ENCODE data around the gene ACTN4. TPM values are rescaled to one million over a fixed set of nuclear protein-coding genes. Genes with fewer than 3 reads are reported as not detected.

ACTN4 gene
- total RNA-seq, 1 donor from 2014 or later: 921 TPM

DNA sequence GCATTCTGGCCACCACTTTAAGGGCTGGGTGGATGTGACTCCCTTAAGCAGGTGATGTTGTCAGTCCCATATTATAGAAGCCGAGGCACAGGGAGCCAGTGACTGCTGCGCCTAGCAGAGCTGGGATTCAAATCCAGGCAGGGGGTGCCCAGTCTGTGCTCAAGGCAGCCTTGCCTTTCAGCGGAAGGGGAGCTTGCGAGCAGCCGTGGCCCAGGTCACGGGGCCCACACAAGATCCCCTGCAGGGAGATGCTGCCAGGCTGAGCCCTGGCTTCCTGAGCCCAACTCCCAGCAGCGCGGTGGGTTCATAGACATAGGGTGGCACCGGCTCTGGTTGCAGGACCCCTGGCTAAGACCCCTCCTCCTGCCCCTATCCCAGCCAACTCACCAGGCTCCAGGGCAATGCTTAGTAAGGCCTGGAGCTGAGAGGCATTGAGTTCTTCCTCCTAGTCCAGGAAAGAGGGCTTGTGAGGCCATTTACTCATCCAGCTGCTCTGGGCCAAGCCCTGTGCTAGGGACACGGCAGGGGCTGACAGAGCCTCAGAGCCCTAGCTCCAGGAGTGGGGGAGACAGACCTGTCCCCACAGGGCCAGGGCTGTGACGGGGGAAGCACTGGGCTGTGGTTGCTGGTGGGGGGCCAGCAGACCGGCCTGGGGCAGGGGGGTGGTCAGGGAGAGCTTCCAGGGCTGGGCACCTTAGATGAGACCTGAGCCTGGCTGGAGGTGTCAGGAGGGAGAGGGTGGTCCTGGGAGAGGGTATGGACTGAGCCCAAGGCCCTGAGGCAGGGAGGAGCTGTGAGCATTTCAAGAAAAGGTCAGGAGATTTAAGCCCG, 87.2 kb downstream of the ACTN4 start:
- peak overlapping the region; percentile 53 for H3K4me3 Mint-ChIP-seq (ENCODE audit: unreplicated experiment)
- TF ChIP-seq, protein P1, sequence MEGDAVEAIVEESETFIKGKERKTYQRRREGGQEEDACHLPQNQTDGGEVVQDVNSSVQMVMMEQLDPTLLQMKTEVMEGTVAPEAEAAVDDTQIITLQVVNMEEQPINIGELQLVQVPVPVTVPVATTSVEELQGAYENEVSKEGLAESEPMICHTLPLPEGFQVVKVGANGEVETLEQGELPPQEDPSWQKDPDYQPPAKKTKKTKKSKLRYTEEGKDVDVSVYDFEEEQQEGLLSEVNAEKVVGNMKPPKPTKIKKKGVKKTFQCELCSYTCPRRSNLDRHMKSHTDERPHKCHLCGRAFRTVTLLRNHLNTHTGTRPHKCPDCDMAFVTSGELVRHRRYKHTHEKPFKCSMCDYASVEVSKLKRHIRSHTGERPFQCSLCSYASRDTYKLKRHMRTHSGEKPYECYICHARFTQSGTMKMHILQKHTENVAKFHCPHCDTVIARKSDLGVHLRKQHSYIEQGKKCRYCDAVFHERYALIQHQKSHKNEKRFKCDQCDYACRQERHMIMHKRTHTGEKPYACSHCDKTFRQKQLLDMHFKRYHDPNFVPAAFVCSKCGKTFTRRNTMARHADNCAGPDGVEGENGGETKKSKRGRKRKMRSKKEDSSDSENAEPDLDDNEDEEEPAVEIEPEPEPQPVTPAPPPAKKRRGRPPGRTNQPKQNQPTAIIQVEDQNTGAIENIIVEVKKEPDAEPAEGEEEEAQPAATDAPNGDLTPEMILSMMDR (IDR thresholded peaks at IDR 0.05): no peak
- peak overlapping the region; percentile 78 for H3K27ac Mint-ChIP-seq (ENCODE audit: unreplicated experiment)
- H3K27me3 Mint-ChIP-seq (ENCODE audit: low read depth): no peaks in the 10 kb centered on the region
- no peaks in the 10 kb centered on the region for H3K9me3 Mint-ChIP-seq (ENCODE audit: low read depth)
- H3K4me1 Mint-ChIP-seq (ENCODE audit: low read depth): peaks cover 44% of the 10 kb centered on the region
- peak; percentile 90 for DNase-seq (ENCODE audit: low spot score)
- peaks cover 20% of the 10 kb centered on the region for H3K36me3 Mint-ChIP-seq (ENCODE audit: low read depth)

DNA sequence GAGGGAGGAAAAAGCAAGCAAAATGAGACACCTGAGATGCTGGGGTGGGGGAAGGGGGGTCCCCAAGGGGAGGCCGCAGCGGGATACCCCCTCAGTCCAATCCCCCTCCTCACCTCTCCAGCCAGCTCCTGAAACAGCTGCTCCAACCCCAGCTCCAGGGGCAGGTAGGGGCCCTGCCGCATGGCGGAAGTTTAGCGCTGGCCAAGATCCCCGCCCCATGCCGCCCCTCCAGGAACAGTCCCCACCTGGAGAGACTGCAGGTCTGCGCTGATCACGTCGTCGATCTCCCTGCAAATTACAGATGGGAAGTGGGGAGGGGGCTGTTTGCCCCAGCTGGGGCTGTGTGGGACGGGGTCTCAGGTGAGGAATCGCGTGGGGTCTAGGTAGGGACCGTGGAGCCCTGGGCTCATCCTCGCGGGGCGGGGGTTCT, 87.8 kb downstream of the ACTN4 start:
- no peaks in the 10 kb centered on the region for H3K9me3 Mint-ChIP-seq (ENCODE audit: low read depth)
- peaks cover 44% of the 10 kb centered on the region for H3K4me1 Mint-ChIP-seq (ENCODE audit: low read depth)
- H3K36me3 Mint-ChIP-seq (ENCODE audit: low read depth): peaks cover 16% of the 10 kb centered on the region
- TF ChIP-seq, protein P1 (IDR thresholded peaks at IDR 0.05): no peak
- H3K4me3 Mint-ChIP-seq (ENCODE audit: unreplicated experiment): peak overlapping the region; percentile 53
- H3K27me3 Mint-ChIP-seq (ENCODE audit: low read depth): no peaks in the 10 kb centered on the region
- H3K27ac Mint-ChIP-seq (ENCODE audit: unreplicated experiment): peak overlapping the region; percentile 78
- peak; percentile 82 for DNase-seq (ENCODE audit: low spot score)

DNA sequence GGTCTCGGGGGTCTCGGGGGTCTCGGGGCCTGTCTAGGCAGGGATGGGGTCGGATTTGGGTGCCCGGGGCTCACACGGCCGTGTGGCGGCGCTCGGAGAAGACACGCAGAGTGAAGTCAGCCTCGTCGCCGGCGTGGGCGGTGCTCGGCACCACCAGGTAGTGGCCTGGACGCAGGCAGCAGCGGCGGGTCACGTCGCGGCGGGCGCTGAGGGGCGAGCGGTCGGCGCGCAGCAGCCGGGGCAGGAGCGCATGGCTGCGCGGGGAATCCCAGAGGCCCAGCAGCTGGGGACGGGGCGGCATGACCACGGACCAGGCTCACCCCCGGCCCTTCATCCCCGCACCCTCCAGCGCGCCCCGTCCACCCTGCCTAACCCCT, 88.6 kb downstream of the ACTN4 start:
- TF ChIP-seq, protein P1 (IDR thresholded peaks at IDR 0.05): no peak
- peaks cover 41% of the 10 kb centered on the region for H3K4me1 Mint-ChIP-seq (ENCODE audit: low read depth)
- H3K27ac Mint-ChIP-seq (ENCODE audit: unreplicated experiment): no peak overlapping the region
- H3K9me3 Mint-ChIP-seq (ENCODE audit: low read depth): no peaks in the 10 kb centered on the region
- peak overlapping the region; percentile 44 for H3K4me3 Mint-ChIP-seq (ENCODE audit: unreplicated experiment)
- peak; percentile 90 for DNase-seq (ENCODE audit: low spot score)
- no peaks in the 10 kb centered on the region for H3K27me3 Mint-ChIP-seq (ENCODE audit: low read depth)
- peaks cover 11% of the 10 kb centered on the region for H3K36me3 Mint-ChIP-seq (ENCODE audit: low read depth)

DNA sequence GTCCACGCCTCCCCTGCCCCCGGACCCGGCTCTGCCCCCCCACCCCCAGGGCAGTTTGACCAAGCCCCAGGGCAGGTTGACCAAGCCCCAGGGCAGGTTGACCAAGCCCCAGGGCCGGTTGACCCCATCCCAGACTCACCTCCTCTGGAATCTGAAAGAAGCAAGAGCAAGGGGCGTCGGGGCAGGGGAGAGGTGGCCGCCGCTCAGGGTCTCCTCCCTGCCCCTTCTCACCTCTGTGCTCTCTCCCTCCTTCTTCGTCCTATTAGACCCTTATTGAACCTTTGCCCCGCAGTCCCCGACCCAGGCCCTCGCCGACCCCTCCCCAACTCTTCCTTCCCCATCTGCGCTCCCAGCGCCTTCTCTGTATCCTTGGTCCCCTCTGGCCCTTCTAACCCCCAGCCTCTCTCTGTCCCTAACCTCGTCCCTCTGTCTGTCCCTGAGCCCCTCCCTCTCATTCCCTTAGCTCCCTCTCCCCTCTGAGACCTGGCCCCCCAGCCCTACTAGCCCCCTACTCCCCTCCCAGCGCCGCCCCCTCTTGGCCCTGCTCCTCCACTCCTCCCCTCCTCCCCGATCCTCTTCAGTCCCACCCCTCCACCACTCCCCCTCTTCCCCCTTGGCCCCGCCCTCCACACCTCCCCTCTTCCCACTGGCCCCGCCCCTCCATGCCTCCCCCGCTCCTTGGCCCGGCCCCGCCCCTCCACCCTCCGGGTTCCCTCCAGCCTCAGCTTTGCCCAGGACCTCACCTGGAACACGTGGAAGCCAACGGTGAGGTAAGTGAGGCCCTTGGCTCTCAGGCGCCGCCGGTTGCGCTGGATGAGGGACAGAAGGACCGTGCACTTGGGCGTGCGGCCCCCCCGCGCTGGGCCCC, 89.2 kb downstream of the ACTN4 start:
- TF ChIP-seq, protein P1 (IDR thresholded peaks at IDR 0.05): no peak
- DNase-seq (ENCODE audit: low spot score): no peak
- Mint-ChIP-seq H3K36me3 (ENCODE audit: low read depth) (peaks cover 10% of the 10 kb centered on the region), H3K4me3 (ENCODE audit: unreplicated experiment) (peak overlapping the region; percentile 28), H3K9me3 (ENCODE audit: low read depth) (no peaks in the 10 kb centered on the region), H3K4me1 (ENCODE audit: low read depth) (peaks cover 40% of the 10 kb centered on the region), H3K27me3 (ENCODE audit: low read depth) (no peaks in the 10 kb centered on the region), H3K27ac (ENCODE audit: unreplicated experiment) (no peak overlapping the region)

DNA sequence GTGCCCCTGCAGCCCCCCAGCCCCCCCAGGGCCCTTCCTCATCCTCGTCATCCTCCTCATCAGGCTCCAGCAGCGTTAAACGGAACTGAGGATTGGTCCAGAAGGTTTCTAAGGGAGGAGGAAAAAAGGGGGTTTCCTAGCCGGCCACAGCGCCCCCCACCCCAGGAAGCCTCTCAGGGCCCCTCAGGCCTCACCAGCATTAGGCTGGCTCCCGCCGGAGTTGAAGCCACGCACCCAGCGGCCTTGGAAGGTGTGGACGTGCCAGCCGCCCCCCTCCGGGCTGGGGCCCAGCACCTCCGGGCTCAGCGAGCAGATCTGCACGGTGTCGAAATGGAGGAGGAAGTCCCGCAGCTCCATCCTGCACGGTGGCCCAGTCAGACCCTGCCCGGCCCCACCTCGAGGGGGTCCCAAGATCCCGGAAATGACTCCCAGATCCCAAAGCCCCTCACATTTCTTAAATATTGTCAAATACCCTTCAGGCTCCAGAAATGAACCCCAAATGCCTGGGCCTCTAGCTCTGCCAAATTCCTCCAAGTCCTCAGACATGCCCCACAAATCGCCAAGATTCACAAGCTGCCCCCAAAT, 89.9 kb downstream of the ACTN4 start:
- TF ChIP-seq, protein P1 (IDR thresholded peaks at IDR 0.05): no peak
- Mint-ChIP-seq H3K4me3 (ENCODE audit: unreplicated experiment) (no peak overlapping the region), H3K9me3 (ENCODE audit: low read depth) (no peaks in the 10 kb centered on the region), H3K27ac (ENCODE audit: unreplicated experiment) (peak overlapping the region; percentile 1), H3K27me3 (ENCODE audit: low read depth) (no peaks in the 10 kb centered on the region), H3K36me3 (ENCODE audit: low read depth) (peaks cover 4% of the 10 kb centered on the region), H3K4me1 (ENCODE audit: low read depth) (peaks cover 32% of the 10 kb centered on the region)
- DNase-seq (ENCODE audit: low spot score): no peak
